Type B pancreatic cell (in vitro differentiated cells): ENCODE measurements around the gene TTC9B. TPM values are rescaled to one million over a fixed set of nuclear protein-coding genes. Genes with fewer than 3 reads are reported as not detected.
A peak's percentile ranks its signal among the peaks of the same experiment; 100 is the strongest.

ENCODE experiments used
- DNase-seq: peaks from one replicate; pipeline ENCODE4 v3.0.0; 2021; ENCODE audit warnings: mixed read lengths; ENCODE audit not compliant: unreplicated experiment; ENCODE audit errors: extremely low spot score
- H3K27ac Mint-ChIP-seq: 2 replicates; pipeline ENCODE4 v1.8.0; 2021; ENCODE audit warnings: mild to moderate bottlenecking, mixed read lengths
- H3K27me3 Mint-ChIP-seq: 2 replicates; pipeline ENCODE4 v1.8.0; 2021; ENCODE audit warnings: mixed read lengths
- H3K36me3 Mint-ChIP-seq: 2 replicates; pipeline ENCODE4 v1.8.0; 2021; ENCODE audit warnings: mixed read lengths
- H3K4me1 Mint-ChIP-seq: one replicate; pipeline ENCODE4 v1.8.0; 2021; ENCODE audit warnings: mixed read lengths; ENCODE audit not compliant: unreplicated experiment
- H3K4me3 Mint-ChIP-seq: 2 replicates; pipeline ENCODE4 v1.8.0; 2021; ENCODE audit warnings: mild to moderate bottlenecking, mixed read lengths
- H3K9me3 Mint-ChIP-seq: 2 replicates; pipeline ENCODE4 v1.8.0; 2021; ENCODE audit warnings: mixed read lengths
- total RNA-seq: library from RNA; stranded (reverse); gene quantifications from 2 replicates; pipeline ENCODE4 v1.2.1, GENCODE V29; 2021; ENCODE audit warnings: low replicate concordance
- TF ChIP-seq, protein P1 (sequence below): fragments of 200-600 bp; sonication (generic); conservative IDR thresholded peaks from 2 replicates; pipeline ENCODE4 v1.5.0; 2021; ENCODE audit warnings: antibody characterized with exemption, mild to moderate bottlenecking

Gene TTC9B
- total RNA-seq, 1 donor from 2014 or later = 0.39 TPM

- H3K4me3 Mint-ChIP-seq = no peak overlapping the region
- peaks cover 7% of the 10 kb centered on the region for H3K36me3 Mint-ChIP-seq
- H3K27ac Mint-ChIP-seq = no peak overlapping the region
Measured at GRCh38 chr19:40234429-40235237, 16.4 kb upstream of the TTC9B start.

DNA sequence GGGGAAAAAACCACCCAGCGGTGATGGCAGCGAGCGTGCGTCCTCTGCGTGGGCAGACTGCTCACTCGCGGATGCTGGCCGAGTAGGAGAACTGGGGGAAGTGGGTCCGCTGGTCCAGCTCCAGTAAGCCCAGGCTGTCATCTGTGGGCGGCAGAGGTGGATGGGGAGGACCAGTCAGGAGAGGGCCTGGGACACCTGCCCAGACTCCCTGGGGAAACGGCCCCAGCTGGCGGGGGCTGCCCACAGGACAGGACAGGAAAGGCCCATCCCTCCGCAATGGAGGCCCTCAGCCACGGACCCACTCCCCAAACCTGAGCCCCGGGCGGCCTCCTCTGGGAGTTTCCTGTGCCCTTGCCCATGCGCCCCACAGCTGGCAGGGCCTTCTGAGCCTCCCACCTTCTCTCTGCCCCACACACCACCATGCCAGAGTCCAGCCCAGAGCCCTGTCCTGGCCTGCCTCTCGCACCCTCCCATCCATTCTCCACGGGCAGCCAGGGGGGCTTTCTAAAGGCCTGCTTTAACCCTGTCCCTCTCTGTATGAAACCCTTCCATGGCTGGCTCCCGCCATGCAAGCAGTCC, 15.7 kb upstream of the TTC9B start:
- DNase-seq = peak; percentile 68
- H3K9me3 Mint-ChIP-seq = no peaks in the 10 kb centered on the region
- H3K4me1 Mint-ChIP-seq = peaks cover 16% of the 10 kb centered on the region
- H3K36me3 Mint-ChIP-seq = peaks cover 7% of the 10 kb centered on the region
- H3K4me3 Mint-ChIP-seq = no peak overlapping the region
- H3K27me3 Mint-ChIP-seq = no peaks in the 10 kb centered on the region
- no peak overlapping the region for H3K27ac Mint-ChIP-seq
- TF ChIP-seq, protein P1, sequence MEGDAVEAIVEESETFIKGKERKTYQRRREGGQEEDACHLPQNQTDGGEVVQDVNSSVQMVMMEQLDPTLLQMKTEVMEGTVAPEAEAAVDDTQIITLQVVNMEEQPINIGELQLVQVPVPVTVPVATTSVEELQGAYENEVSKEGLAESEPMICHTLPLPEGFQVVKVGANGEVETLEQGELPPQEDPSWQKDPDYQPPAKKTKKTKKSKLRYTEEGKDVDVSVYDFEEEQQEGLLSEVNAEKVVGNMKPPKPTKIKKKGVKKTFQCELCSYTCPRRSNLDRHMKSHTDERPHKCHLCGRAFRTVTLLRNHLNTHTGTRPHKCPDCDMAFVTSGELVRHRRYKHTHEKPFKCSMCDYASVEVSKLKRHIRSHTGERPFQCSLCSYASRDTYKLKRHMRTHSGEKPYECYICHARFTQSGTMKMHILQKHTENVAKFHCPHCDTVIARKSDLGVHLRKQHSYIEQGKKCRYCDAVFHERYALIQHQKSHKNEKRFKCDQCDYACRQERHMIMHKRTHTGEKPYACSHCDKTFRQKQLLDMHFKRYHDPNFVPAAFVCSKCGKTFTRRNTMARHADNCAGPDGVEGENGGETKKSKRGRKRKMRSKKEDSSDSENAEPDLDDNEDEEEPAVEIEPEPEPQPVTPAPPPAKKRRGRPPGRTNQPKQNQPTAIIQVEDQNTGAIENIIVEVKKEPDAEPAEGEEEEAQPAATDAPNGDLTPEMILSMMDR = no peak

More at GRCh38 chr19:40234429-40235237, 16.4 kb upstream of the TTC9B start:
- H3K4me1 Mint-ChIP-seq = peaks cover 16% of the 10 kb centered on the region
- TF ChIP-seq, protein P1 = no peak
- no peaks in the 10 kb centered on the region for H3K27me3 Mint-ChIP-seq
- no peak for DNase-seq
- no peaks in the 10 kb centered on the region for H3K9me3 Mint-ChIP-seq

DNA sequence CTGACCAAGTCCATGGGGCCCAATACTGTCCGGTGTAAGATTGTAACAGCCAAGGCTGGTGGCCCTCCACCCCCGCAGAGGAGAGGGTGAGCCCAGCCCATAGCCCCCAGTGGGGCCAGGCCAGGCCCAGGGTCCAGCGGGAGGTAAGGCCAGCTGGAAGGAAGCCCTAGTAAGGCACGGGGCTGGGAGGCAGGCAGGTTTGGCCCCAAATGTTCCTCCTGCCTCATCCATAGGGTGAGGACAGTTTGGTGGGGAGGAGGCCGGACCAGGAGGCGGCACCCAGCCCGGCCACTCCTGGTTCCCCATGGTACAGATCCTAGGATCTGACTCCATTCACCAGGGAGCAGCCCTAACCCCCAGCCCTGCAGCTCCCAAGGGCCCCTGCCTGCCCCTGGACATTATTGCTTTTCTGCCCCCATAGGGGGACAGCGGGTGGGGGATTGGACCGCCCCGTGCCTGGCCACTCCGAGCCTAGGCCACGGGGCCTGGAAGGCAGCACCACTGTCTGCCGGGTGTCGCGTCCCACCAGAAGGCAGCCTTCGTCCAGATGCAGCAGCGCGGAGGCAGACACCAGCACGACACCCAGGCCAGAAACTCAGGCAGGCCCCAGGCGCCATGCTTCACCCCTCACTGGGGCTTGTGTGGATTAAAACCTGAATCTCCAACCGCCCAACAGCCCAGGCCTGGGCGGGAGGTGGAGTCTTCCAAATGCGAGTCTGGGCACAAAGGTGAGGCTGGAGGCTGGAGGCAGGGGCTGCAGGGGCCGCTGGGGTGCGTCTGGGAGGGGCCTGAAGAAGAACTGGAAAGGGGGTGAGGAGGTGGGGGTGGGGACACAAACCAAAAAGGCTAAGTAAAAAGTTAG, 15.0 kb upstream of the TTC9B start:
- DNase-seq = no peak

GRCh38 chr19:40232479-40232878, 14.3 kb upstream of the TTC9B start:
- TF ChIP-seq, protein P1 = no peak
- H3K27ac Mint-ChIP-seq = no peak overlapping the region
- H3K4me1 Mint-ChIP-seq = peaks cover 16% of the 10 kb centered on the region
- H3K4me3 Mint-ChIP-seq = no peak overlapping the region
- no peak for DNase-seq
- peaks cover 4% of the 10 kb centered on the region for H3K27me3 Mint-ChIP-seq
- H3K9me3 Mint-ChIP-seq = no peaks in the 10 kb centered on the region
- peaks cover 3% of the 10 kb centered on the region for H3K36me3 Mint-ChIP-seq

More for the DNA sequence above, 15.0 kb upstream of the TTC9B start:
- Mint-ChIP-seq H3K9me3 (no peaks in the 10 kb centered on the region), H3K27me3 (peaks cover under 1% of the 10 kb centered on the region), H3K4me3 (no peak overlapping the region), H3K4me1 (peaks cover 16% of the 10 kb centered on the region), H3K36me3 (peaks cover 5% of the 10 kb centered on the region), H3K27ac (no peak overlapping the region)
- TF ChIP-seq, protein P1 = no peak

DNA sequence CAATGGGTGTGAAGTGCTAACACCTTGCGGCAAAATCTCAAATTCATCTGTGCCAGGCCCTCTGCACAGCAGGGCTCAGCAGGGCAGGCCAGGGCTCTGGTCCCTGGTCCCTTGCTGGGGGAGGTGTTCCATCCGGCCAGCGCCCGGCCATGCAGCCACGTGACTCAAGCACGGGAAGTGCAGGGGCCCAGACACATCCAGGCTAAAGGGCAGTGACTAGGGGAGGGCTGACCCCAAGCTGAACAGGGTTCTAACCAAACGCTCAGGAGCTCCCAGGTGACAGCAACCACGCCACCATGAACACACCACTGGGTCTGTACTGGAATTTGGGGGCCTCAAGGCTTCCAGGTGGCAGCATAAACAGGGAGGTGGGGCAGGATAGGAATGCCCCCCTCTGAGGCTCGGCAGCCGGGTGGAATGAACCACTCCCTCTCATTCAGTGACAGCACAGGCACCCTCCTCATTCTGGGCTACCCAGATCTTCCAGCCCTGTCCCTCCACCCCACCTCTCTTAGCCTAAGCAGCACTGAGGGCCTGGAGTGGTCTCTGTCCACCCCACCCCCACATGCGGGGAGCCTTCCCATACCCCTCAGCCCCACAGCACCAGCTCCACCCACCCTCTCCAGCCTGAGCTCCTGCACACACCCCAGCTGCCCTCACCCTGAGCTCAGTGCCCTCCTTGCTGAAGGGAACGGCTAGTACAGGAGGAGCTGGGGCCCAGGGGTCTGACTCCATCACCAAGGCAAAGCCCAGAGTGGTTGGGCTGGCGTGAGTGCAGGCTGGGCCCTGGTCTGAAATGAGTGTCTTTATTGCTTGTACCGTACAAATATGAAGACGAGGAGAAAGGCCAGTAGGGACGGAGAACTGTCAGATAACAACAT, 13.6 kb upstream of the TTC9B start:
- Mint-ChIP-seq H3K4me3 (peak overlapping the region; percentile 28), H3K9me3 (no peaks in the 10 kb centered on the region), H3K27ac (peak overlapping the region; percentile 72), H3K4me1 (peaks cover 16% of the 10 kb centered on the region), H3K27me3 (peaks cover 6% of the 10 kb centered on the region), H3K36me3 (no peaks in the 10 kb centered on the region)
- TF ChIP-seq, protein P1 = no peak
- DNase-seq = no peak
